IPS DF 19.7 (cell line): Measurements from ENCODE around the gene SSBP1.
"Not testable (repeated sequence)": the region's sequence is repeated elsewhere in the genome, so short reads cannot be mapped to it uniquely, and the experiment has no call there.

Experiments
- DNase-seq: peaks from one replicate; pipeline ENCODE4 v3.0.0-alpha.2; 2013; ENCODE audit warnings: low read depth, low spot score

SSBP1 gene

DNA sequence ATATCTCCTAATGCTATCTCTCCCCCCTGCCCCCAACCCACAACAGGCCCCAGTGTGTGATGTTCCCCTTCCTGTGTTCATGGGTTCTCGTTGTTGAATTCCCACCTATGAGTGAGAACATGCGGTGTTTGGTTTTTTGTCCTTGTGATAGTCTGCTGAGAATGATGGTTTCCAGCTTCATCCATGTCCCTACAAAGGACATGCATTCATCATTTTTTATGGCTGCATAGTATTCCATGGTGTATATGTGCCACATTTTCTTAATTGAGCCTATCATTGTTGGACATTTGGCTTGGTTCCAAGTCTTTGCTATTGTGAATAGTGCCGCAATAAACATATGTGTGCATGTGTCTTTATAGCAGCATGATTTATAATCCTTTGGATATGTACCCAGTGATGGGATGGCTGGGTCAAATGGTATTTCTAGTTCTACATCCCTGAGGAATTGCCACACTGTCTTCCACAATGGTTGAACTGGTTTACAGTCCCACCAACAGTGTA is 32.0 kb downstream of the SSBP1 start:
- DNase-seq = not testable (repeated sequence)

DNA sequence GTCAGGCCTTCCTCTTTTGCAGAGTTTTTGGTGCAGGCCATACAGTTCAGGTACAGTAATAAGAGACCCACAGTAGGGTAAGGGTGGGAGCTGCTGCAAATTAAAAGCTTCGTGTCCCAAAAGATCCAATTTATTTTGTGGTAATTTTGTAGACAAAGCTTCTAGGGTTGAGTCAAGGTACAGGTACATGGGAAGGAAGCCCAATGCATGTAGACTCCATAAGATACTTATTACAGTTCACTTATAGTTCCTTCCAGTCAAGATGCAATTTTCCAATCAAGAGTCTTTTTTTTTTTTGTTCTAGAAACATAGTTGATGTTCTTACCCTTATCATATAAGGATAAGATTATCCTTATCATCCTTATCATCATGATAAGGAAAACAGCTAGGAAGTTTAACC is 38.2 kb downstream of the SSBP1 start, which contains the start of gene TAS2R4:
TSS of gene TAS2R4 (plus strand) at position 301 of the 400 bp plus-strand sequence. CDS start 1,815 bp downstream, outside the sequence.
- no peak for DNase-seq

DNA sequence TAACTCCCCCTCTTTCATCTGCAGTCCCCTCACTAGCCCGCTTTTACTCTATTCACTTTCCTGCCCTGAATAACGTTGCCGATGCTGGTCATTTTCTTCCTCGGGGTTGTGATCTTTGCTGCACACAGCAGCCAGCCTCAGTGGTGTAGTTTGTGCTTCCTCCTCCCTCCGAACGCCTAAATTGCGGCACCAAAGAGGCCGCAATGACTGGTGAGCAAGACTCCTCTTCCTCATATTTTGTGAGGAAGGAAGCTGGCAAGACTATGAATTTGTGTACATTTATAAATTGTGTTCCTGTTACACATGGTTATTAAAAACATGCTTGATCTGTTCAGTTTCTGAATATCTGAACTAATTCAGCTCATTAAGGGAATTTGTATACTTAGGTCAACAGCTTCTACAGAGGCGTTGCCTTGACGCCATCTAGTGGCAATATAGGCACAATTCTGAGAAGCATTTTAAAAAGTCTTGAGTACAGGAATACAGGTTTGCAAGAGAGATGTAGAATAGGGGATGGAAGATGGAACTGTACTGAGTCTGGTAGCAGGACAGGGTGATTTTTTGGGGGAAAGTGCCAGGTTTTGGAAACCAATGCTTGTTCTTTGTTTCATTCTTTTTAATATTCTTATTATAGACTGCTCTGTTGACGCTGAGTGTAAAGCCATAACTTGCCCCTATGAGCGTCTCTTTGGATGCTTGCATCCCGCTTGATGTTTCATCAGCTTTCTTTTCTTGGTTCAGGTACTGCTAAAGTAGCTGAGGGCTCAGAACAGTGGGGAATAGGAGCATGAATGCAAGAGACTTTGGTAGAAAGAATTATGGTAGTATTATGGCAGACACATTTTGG is 47.8 kb downstream of the SSBP1 start:
- peak; percentile 15 for DNase-seq

DNA sequence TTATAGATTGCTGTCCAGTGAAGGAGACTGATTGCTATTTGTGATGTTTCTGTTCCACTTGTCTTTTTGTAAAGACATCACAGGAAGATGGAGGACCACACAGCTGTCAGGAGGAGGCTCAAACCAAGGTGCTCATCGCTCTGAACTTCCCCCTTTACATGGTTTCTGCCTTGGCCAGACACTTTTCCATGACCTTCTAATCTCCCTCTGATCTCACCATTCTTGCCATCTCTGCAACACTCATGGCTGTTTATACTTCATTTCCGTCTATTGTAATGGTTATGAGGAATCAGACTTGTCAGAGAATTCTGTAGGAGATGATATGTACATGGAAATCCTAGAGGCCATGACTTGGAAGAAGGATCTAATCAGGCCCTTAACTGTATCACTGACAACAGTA is 50.1 kb downstream of the SSBP1 start:
- no peak for DNase-seq

DNA sequence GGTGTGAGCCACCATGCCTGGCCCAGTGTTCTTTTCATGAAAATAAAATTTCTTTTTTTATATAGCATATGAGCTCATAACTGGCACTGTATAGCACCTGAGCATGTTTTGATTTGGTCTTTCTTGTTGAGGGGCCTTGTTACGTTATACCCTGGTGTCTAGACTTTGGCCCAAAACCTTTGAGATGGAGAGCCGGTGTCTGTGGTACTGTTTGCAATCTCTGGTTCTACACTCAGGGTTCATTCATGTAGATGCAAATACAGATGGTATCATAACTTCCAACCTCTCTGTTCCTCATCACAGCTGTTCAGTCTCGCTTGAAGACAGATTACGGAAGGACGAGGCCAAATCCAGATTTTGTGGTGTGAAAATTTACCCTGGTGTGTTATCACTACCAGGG is 51.8 kb downstream of the SSBP1 start, which contains the start of gene TAS2R5:
TSS of gene TAS2R5 (plus strand) at position 301 of the 400 bp plus-strand sequence. CDS start 145 bp downstream, outside the sequence.
- DNase-seq = no peak

DNA sequence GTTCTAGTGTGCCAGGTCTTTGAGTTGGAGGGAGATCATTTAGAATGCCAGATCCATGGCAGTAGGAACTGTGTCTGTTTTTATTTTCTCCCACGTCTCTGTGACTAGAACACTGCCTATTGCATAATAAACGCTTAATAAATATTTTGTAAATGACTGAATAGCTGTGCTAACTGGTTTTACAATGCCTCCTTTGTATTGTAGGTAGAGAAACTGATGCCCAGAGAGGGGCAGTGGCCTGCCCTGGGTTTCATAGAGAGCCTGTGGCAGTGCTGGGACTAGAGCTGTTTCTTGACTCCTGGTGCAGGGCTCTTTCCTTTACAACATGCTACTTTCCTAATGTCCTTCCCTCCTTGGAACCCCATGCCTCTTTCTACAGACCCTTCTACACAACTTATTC is 54.4 kb downstream of the SSBP1 start:
- DNase-seq = no peak
